Ramos (cell line): ENCODE results near the gene KLHDC7A.
"Not testable (repeated sequence)": the region's sequence is repeated elsewhere in the genome, so short reads cannot be mapped to it uniquely, and the experiment has no call there.

Experiments
- in situ Hi-C: fragments of 300-500 bp; cut with MboI; formaldehyde crosslinking; loops from one replicate; pipeline ENCODE4 v1.14.3; 2022; ENCODE audit warnings: low sequenced_read_pairs; ENCODE audit not compliant: unreplicated experiment

The KLHDC7A gene

DNA sequence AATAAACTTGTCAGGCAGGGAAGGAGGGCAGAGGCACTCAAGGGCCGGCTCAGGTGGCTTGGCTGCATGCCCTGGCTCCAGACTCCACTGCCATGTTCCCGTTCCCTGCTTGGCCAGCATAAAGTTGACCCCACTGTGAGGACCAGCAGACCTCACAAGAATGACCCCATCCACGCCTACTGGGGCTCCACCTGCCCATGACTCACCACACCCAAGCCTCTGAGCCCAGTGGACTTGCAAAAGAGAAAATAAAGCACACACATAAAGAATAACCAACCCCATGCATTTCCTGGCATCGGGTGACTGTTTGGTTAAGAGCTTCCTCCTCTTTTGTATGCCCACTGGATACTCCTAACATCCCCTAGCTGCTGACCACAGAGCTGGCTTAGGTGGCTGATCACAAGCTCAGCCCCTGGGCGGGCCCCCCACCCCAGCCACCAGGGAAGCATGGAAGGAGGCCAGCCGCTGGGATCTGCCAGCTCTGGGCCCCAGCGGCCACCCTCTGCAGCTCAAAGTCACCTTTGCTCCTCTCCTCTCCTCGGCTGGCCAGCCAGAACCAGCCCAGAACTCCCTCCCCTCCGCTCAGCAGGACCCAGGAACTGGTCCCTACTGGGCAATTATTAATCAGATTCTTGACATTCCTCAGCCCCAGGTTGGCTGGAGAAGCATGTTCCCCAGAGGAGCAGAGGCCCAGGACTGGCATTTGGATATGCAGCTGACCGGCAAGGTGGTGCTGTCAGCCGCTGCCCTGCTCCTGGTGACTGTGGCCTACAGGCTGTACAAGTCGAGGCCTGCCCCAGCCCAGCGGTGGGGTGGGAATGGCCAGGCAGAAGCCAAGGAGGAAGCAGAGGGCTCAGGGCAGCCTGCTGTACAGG, at the start of gene KLHDC7A:
KLHDC7A (plus strand) TSS at position 616 of the 875 bp plus-strand sequence; CDS start at position 668, 52 bp downstream.
- in situ Hi-C loops: no loop called here

GRCh38 chr1:18434041-18434440, 46.7 kb upstream of the KLHDC7A start:
- in situ Hi-C loops: no loop called here

DNA sequence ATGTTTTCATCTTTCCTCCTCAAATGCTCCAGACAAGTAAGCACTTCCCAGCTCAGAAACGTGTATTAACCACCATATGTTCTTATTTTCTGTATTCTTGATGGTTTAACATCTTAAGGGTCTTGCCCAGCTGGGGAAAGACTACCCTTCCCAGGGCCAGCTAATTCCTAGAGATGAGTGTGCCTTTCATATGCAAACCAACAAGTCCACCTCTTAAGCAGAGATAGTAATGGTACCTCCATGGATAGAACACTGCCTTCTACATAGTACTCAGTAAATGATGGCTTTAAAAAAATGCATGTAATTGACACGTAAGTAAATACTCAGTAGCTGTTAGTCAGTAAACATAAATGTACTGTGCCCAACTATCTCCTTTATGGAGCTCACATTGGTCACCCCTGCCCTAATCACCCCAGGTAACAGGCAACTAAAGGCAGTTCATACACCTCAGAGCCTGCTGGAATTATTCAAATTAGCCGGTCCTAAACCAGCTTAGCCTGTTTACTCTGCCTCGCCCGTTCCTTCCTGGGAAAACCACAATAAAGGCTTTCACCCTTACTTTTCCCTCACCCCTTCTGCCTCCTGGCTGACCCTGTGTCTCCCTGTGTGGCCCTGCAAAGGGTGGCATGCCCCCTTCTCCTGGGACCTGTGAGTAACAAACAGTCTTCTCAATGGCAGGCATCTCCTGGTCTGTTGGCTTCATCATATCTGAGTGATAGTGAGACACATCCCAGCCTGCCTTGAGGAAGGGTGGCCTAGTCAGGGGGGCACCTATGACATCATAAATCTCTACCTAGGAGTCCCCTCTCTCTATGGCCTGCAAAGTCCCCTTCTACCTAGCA, 40.1 kb upstream of the KLHDC7A start:
- in situ Hi-C loops: no loop called here

GRCh38 chr1:18443587-18444520, 36.9 kb upstream of the KLHDC7A start:
- in situ Hi-C loops: no loop called here

- in situ Hi-C loops: no loop called here
Observed at GRCh38 chr1:18444563-18444962, 36.2 kb upstream of the KLHDC7A start.

GRCh38 chr1:18446751-18447150, 34.0 kb upstream of the KLHDC7A start:
- in situ Hi-C loops: no loop called here

DNA sequence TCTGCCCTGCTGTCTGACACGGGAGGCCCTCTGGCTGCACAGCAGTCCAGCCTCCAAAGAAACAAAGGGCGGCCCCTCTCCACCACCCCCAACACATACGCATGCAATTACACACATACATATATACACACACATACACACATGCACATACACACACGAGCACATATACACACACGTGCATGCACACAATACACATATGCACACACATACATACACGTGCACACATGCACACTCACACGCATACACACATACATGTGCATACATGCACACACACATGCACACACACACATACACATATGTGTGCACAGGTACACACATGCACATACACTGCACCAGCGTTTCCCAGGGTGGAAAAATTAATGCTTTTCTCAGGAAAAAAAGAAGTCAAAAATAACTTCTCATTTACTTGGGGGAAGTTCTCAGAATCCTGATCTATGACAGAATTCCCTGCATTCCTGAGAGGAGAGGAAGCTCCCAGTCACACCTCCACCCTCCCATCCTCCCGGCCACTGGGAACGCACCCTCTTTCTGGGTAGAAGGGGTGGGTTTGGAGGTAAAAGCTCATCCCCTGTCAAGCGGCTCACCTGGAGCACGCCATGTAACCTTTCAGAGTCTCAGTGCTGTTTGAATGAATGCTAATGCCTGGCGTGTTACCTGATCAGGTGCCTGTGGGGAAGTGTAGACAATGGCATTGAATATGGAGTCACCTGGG, 33.1 kb upstream of the KLHDC7A start:
- in situ Hi-C loops: no loop called here

DNA sequence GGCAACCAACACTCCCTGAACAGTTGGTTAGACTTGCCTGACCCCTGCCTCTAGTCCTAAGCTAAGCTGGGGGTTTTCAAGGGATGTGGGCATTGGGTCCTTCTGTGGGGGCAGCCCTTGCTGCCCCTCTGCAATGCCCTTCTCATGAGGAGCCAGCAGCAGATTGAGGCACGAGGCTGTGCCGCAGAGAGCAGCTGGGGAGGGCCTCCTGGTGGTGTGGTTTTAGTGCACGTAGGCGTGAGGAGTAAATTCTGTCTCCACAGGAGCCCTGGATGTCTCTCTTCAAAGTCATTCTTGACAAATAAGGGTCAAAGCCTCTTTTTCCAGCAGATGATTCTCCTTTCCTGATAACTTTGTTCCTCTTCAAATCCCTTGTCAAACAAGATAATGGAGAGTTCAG, 31.8 kb upstream of the KLHDC7A start:
- in situ Hi-C loops: no loop called here

GRCh38 chr1:18452550-18452949, 28.2 kb upstream of the KLHDC7A start:
- in situ Hi-C loops: no loop called here

- in situ Hi-C loops: no loop called here
Observed at GRCh38 chr1:18458133-18459092, 22.3 kb upstream of the KLHDC7A start.

DNA sequence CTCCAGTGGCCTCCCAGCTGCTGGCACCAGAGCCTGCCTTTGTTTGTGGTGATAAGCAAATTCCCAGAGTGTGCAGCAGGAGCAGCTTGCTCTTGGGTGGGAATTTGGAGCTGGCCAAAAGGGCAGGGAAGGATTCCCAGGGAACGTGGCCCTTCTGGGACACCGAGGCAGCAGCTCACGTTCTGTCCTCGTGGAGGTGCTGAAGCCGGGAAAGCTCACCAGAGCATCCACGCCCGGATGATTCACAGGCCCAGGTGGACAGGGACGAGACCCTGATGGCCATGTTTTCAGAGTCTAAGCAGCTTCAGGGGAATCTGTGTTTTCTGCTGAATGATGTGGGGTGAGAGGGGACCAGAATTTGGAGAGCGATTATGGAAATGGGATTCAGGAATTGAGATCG, 19.1 kb upstream of the KLHDC7A start:
- in situ Hi-C loops: no loop called here

DNA sequence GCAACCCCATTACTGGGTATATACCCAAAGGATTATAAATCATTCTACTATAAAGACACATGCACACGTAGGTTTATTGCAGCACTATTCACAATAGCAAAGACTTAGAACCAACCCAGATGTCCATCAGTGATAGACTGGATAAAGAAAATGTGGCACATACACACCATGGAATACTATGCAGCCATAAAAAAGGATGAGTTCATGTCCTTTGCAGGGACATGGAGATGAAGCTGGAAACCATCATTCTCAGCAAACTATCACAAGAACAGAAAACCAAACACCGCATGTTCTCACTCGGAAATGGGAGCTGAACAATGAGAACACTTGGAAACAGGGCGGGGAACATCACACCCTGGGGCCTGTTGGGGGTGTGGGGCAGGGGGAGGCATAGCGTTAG, 18.2 kb upstream of the KLHDC7A start:
- in situ Hi-C loops: not testable (repeated sequence)

GRCh38 chr1:18463063-18463462, 17.7 kb upstream of the KLHDC7A start:
- in situ Hi-C loops: no loop called here

GRCh38 chr1:18463984-18464664, 16.6 kb upstream of the KLHDC7A start:
- in situ Hi-C loops: no loop called here

DNA sequence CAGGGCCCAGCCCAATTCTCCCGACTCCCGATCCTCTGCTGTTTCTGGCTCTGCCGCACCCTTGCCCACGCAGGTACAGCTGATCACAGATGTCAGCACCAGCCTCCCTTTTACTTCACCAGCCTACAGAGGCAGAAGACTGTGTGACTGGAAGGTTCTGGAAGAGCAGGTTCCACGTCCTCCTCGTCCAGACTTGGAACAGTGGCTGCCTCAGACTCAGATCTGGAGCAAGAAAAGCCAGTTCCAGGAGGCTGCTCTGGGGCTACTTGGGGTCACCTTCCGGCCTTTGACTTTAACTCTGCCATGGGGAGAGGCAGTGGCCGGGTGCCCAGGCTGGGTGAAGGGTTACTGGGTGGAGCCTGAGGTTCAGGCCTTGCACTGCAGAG, 16.1 kb upstream of the KLHDC7A start:
- in situ Hi-C loops: no loop called here

DNA sequence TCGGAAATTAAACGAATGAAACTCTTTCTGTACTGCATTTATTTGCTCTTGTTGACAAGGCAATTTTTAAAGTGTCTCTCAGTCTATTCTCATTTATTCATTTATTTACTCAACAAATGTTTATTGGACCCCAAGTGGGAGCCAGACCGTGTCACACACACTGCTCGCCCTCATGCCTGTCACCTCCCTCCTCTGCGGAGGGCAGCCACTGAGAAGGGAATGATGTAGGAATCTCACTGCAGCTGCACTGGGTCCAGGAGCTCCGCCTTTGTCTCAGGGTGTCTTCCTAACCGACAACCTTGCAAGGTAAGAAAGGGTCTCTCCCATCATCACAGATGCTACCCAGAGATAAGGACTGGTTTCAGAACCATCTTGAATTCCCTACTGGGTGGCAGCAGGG, 14.1 kb upstream of the KLHDC7A start:
- in situ Hi-C loops: no loop called here

- in situ Hi-C loops: no loop called here
Observed at GRCh38 chr1:18468570-18468969, 12.2 kb upstream of the KLHDC7A start.

GRCh38 chr1:18469514-18469913, 11.2 kb upstream of the KLHDC7A start:
- in situ Hi-C loops: no loop called here
